ENCODE results near the gene SPEM3. TPM values are rescaled to one million over a fixed set of nuclear protein-coding genes. Genes with fewer than 3 reads are reported as not detected.

The SPEM3 gene
- total RNA-seq, 4 donors from 2014 or later, result not detected

GRCh38 chr17:7435676-7436555 lies 7.3 kb downstream of the SPEM3 start:
- no peak for DNase-seq (ENCODE audit: low spot score in 2 of 2)
- Histone ChIP-seq H3K27ac (peak overlapping the region in 3 of 4 donors; percentile 53 to 72 (median 62)), H3K36me3 (no peaks in the 10 kb centered on the region), H3K4me1 (peaks cover 0 to 60% (median 36%) of the 10 kb centered on the region in 4 donors), H3K4me3 (peak overlapping the region; percentile 13 to 57 (median 44)), H3K27me3 (peaks cover 0 to 51% of the 10 kb centered on the region in 2 donors), H3K9me3 (no peaks in the 10 kb centered on the region)
- TF ChIP-seq CTCF (IDR thresholded peaks at IDR 0.05) (no peak), EP300 (IDR thresholded peaks at IDR 0.05) (no peak), POLR2A (IDR thresholded peaks at IDR 0.05) (no peak)
- WGBS, 2 donors, result 7 to 10% methylated on average over 45 to 48 of the region's 49 CpGs

- DNase-seq (ENCODE audit: low spot score in 2 of 2), result peak in 1 of 2 donors; percentile 38
- Histone ChIP-seq H3K36me3 (no peaks in the 10 kb centered on the region), H3K4me3 (peak overlapping the region; percentile 10 to 57 (median 40)), H3K27ac (peak overlapping the region in 3 of 4 donors; percentile 62 to 72 (median 70)), H3K9me3 (no peaks in the 10 kb centered on the region), H3K4me1 (peaks cover 0 to 63% (median 36%) of the 10 kb centered on the region in 4 donors), H3K27me3 (peaks cover 0 to 59% of the 10 kb centered on the region in 2 donors)
- 5 to 8% methylated on average over 81 to 91 of the region's 92 CpGs for WGBS, 2 donors
- TF ChIP-seq POLR2A (IDR thresholded peaks at IDR 0.05) (peak in 1 of 2 donors; percentile 23), EP300 (IDR thresholded peaks at IDR 0.05) (peak in 1 of 2 donors; percentile 63), CTCF (IDR thresholded peaks at IDR 0.05) (peak; percentile 85 to 98 (median 92))
Measured at GRCh38 chr17:7436556-7437368, 8.1 kb downstream of the SPEM3 start.

- DNase-seq (ENCODE audit: low spot score in 2 of 2), result no peak
- no peak for TF ChIP-seq EP300 (IDR thresholded peaks at IDR 0.05)
- TF ChIP-seq POLR2A (IDR thresholded peaks at IDR 0.05), result no peak
- TF ChIP-seq CTCF (IDR thresholded peaks at IDR 0.05), result no peak
- Histone ChIP-seq H3K36me3 (no peaks in the 10 kb centered on the region), H3K4me1 (peaks cover 0 to 63% (median 36%) of the 10 kb centered on the region in 4 donors), H3K27ac (peak overlapping the region in 3 of 4 donors; percentile 62 to 72 (median 70)), H3K27me3 (peaks cover 0 to 64% of the 10 kb centered on the region in 2 donors), H3K4me3 (peak overlapping the region; percentile 10 to 51 (median 26)), H3K9me3 (no peaks in the 10 kb centered on the region)
- WGBS, 2 donors, result 25 to 35% methylated on average over 20 to 24 of the region's 31 CpGs
Measured at GRCh38 chr17:7437369-7437863, 8.8 kb downstream of the SPEM3 start.

- peak overlapping the region; percentile 8 to 51 (median 20) for H3K4me3 ChIP-seq
- H3K4me1 ChIP-seq, result peaks cover 0 to 63% (median 36%) of the 10 kb centered on the region in 4 donors
- peak in 1 of 2 donors; percentile 50 for DNase-seq (ENCODE audit: low spot score in 2 of 2)
- H3K9me3 ChIP-seq, result no peaks in the 10 kb centered on the region
- peaks cover 0 to 68% of the 10 kb centered on the region in 2 donors for H3K27me3 ChIP-seq
- WGBS, 2 donors, result 14 to 15% methylated on average over 27 to 44 of the region's 48 CpGs
- peak overlapping the region in 1 of 4 donors; percentile 70 for H3K27ac ChIP-seq
- H3K36me3 ChIP-seq, result no peaks in the 10 kb centered on the region
- TF ChIP-seq EP300 (IDR thresholded peaks at IDR 0.05), result no peak
- TF ChIP-seq CTCF (IDR thresholded peaks at IDR 0.05), result no peak
- TF ChIP-seq POLR2A (IDR thresholded peaks at IDR 0.05), result no peak
Measured at GRCh38 chr17:7437950-7438614, 9.4 kb downstream of the SPEM3 start.
